BE2C (cell line): ENCODE results near the gene COX6B2.

ENCODE experiments used
- DNase-seq: peaks from one replicate; pipeline ENCODE4 v3.0.0-alpha.2; 2020
- H3K27me3 ChIP-seq: fragments of 250-450 bp; sonication (Bioruptor Pico); 2 replicates; pipeline ENCODE4 v1.5.1; 2020; ENCODE audit warnings: mild to moderate bottlenecking
- H3K36me3 ChIP-seq: fragments of 250-450 bp; sonication (Bioruptor Pico); 2 replicates; pipeline ENCODE4 v1.5.1; 2020; ENCODE audit warnings: mild to moderate bottlenecking
- H3K4me1 ChIP-seq: fragments of 250-450 bp; sonication (Bioruptor Pico); 2 replicates; pipeline ENCODE4 v1.5.1; 2020
- H3K4me3 ChIP-seq: 2 replicates; pipeline ENCODE4 v1.5.1; 2011; ENCODE audit warnings: low read depth, low read length
- H3K9me3 ChIP-seq: fragments of 250-450 bp; sonication (Bioruptor Pico); 2 replicates; pipeline ENCODE4 v1.5.1; 2020
- CTCF ChIP-seq: IDR thresholded peaks from 2 replicates; pipeline ENCODE4 v1.5.1; 2012; ENCODE audit warnings: mild to moderate bottlenecking, low read depth, low read length

The COX6B2 gene

GRCh38 chr19:55391702-55392615 is 37.4 kb upstream of the COX6B2 start:
- no peak for DNase-seq
- H3K36me3 ChIP-seq: peaks cover 47% of the 10 kb centered on the region
- H3K9me3 ChIP-seq: no peaks in the 10 kb centered on the region
- peaks cover 4% of the 10 kb centered on the region for H3K4me1 ChIP-seq
- no peak overlapping the region for H3K4me3 ChIP-seq
- no peak for TF ChIP-seq CTCF
- no peaks in the 10 kb centered on the region for H3K27me3 ChIP-seq

DNA sequence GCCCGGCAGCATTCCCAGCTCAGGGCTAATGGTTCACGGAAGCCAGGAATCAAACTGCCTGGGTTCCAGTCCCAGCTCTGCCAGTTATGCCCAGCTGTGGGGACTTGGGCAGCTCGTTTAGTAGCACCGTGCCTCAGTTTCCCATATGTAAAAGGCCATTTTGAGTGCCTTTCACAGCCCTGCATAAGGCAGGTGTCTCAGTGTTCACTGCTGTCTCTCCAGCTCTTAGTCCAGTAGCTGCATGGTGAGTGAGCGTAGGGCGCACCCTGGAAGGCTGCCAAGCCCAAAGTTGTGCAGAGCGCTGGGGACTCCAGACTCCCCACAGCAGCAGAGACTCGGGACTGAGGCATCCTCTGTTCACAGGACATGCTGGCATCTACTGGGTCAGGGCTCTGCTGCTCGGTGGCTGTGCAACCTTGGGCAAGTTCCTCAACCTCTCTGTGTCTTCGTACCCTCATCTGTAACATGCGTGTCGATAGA is 36.7 kb upstream of the COX6B2 start:
- peaks cover 4% of the 10 kb centered on the region for H3K4me1 ChIP-seq

GRCh38 chr19:55390461-55390880 is 36.0 kb upstream of the COX6B2 start:
- no peak overlapping the region for H3K4me3 ChIP-seq
- H3K4me1 ChIP-seq: peaks cover 4% of the 10 kb centered on the region

More for the DNA sequence above, 36.7 kb upstream of the COX6B2 start:
- no peak for DNase-seq
- Histone ChIP-seq H3K4me3 (no peak overlapping the region), H3K36me3 (peaks cover 54% of the 10 kb centered on the region), H3K27me3 (no peaks in the 10 kb centered on the region), H3K9me3 (no peaks in the 10 kb centered on the region)
- TF ChIP-seq CTCF: no peak

GRCh38 chr19:55389386-55390317 is 35.1 kb upstream of the COX6B2 start:
- TF ChIP-seq CTCF: no peak
- peaks cover 57% of the 10 kb centered on the region for H3K36me3 ChIP-seq
- no peaks in the 10 kb centered on the region for H3K9me3 ChIP-seq
- peaks cover 6% of the 10 kb centered on the region for H3K4me1 ChIP-seq
- H3K27me3 ChIP-seq: no peaks in the 10 kb centered on the region
- no peak overlapping the region for H3K4me3 ChIP-seq
- no peak for DNase-seq

More at GRCh38 chr19:55390461-55390880, 36.0 kb upstream of the COX6B2 start:
- Histone ChIP-seq H3K36me3 (peaks cover 57% of the 10 kb centered on the region), H3K9me3 (no peaks in the 10 kb centered on the region), H3K27me3 (no peaks in the 10 kb centered on the region)
- TF ChIP-seq CTCF: no peak
- DNase-seq: no peak

DNA sequence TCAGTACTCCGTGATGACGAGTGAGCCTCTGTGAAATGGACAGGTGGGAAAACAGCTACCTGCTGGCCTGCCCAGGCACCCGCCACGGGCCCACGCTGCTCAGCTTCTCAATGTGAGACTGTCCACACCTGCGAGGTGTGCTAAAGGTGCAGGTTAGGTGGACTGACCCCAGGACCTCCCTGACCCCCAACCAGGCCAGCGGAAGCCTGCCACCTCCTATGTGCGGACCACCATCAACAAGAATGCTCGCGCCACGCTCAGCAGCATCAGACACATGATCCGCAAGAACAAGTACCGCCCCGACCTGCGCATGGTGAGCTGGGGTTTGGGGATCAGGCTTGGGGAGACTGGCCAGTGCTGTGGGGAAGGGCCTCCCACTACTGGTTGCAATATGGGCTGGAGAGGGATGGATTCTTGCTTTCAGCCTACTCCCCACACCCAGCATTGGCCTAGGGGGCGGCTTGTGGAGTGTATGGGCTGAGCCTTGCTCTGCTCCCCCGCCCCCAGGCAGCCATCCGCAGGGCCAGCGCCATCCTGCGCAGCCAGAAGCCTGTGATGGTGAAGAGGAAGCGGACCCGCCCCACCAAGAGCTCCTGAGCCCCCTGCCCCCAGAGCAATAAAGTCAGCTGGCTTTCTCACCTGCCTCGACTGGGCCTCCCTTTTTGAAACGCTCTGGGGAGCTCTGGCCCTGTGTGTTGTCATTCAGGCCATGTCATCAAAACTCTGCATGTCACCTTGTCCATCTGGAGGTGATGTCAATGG is 33.4 kb upstream of the COX6B2 start:
- Histone ChIP-seq H3K27me3 (no peaks in the 10 kb centered on the region), H3K9me3 (no peaks in the 10 kb centered on the region), H3K4me3 (peak overlapping the region; percentile 86), H3K36me3 (peaks cover 57% of the 10 kb centered on the region), H3K4me1 (peaks cover 7% of the 10 kb centered on the region)
- DNase-seq: no peak
- TF ChIP-seq CTCF: no peak
